Vagina (tissue), 2 donors: ENCODE measurements around the gene RABAC1.

Experiments used
- POLR2A ChIP-seq, 2 donors: fragments of 450-650 bp; IDR thresholded peaks; one replicate each; pipeline ENCODE4 v1.6.1; 2017; ENCODE audit warnings: antibody characterized with exemption in 2 of 2, mild to moderate bottlenecking in 2 of 2, moderate library complexity in 2 of 2
- TF ChIP-seq, protein P1 (sequence below), 3 experiments: fragments of 450-650 bp in 2 of 3; fragments of 200-600 bp in 1 of 3; sonication (generic) in 1 of 3; IDR thresholded peaks; one replicate each; pipeline ENCODE4 v1.5.1; 2017 to 2019; ENCODE audit warnings: antibody characterized with exemption in 3 of 3, mild to moderate bottlenecking in 2 of 3, moderate library complexity in 2 of 3

GRCh38 chr19:41944336-41944735 is 14.8 kb downstream of the RABAC1 start:
- TF ChIP-seq, protein P1, sequence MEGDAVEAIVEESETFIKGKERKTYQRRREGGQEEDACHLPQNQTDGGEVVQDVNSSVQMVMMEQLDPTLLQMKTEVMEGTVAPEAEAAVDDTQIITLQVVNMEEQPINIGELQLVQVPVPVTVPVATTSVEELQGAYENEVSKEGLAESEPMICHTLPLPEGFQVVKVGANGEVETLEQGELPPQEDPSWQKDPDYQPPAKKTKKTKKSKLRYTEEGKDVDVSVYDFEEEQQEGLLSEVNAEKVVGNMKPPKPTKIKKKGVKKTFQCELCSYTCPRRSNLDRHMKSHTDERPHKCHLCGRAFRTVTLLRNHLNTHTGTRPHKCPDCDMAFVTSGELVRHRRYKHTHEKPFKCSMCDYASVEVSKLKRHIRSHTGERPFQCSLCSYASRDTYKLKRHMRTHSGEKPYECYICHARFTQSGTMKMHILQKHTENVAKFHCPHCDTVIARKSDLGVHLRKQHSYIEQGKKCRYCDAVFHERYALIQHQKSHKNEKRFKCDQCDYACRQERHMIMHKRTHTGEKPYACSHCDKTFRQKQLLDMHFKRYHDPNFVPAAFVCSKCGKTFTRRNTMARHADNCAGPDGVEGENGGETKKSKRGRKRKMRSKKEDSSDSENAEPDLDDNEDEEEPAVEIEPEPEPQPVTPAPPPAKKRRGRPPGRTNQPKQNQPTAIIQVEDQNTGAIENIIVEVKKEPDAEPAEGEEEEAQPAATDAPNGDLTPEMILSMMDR (IDR thresholded peaks at IDR 0.05), result no peak
- no peak for TF ChIP-seq POLR2A (IDR thresholded peaks at IDR 0.05)
